GF-D8 (cell line): ENCODE measurements around the gene SNW1.
"Not testable (repeated sequence)": the region's sequence is repeated elsewhere in the genome, so short reads cannot be mapped to it uniquely, and the experiment has no call there.

ENCODE experiments used
- DNase-seq: peaks from one replicate; lab custom pipeline; 2025; lab: John Stamatoyannopoulos, UW

SNW1 gene

DNA sequence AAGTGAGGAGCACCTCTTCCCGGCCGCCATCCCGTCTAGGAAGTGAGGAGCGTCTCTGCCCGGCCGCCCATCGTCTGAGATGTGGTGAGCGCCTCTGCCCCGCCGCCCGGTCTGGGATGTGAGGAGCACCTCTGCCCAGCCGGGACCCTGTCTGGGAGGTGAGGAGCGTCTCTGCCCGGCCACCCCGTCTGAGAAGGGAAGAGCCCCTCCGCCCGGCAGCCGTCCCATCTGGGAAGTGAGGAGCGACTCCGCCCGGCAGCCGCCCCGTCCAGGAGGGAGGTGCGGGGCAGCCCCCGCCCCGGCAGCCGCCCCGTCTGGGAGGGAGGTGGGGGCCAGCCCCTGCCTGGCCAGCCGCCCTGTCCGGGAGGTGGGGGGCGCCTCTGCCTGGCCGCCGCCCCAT is 13.5 kb downstream of the SNW1 start:
- DNase-seq, result not testable (repeated sequence)

- no peak for DNase-seq
Measured at GRCh38 chr14:77746064-77746702, 14.8 kb downstream of the SNW1 start.

DNA sequence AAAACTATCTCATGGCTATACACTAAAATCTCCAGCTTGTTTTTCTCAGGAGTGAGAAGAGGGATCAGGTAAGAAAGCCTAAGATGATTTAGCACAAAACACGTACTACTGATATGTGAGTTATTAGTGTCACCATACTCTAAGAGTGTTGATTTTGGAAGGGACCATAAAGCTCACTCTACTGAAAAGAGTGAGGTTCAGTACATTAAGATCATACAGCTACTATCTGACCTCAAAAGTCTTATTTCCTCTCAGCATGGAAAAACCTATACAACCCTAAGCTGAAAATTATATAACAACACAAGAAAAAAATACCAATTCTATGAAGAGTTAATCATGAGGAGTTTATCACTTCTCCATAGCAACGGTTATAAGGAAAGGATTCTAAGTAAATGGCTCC is 19.5 kb downstream of the SNW1 start:
- no peak for DNase-seq

DNA sequence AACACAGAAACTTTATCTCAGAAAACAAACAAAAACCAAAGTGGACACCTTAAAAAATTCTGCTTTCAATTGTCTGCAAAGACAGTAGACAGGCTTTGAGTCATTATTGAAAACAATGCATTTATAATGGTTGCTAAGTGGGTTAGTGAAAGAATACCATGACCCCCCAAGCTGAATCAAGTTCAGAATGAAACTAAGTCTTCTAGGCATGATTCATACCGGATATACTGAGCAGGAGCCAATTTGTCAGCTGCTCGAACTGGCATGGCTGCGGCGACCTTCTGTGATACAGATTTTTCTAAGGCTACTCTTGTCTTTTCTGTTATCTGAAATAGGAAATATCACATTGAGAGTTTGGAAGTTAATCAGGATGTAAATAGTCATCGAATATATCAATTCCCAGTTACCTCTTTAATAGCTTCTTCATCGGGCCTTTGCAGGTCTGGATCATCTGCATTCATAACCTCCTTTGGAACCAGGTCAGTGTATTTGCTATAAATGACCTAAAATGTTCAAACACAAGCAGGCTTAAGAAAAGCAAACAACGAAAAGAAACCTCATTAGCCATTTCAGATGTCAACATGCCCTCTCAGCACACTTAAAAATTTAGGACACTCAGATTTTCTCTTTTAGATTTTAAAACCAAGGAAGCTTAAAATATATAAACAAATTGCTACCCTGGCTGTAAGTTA is 22.3 kb downstream of the SNW1 start:
- no peak for DNase-seq

- DNase-seq, result no peak
Measured at GRCh38 chr14:77730976-77731497, 29.9 kb downstream of the SNW1 start.

DNA sequence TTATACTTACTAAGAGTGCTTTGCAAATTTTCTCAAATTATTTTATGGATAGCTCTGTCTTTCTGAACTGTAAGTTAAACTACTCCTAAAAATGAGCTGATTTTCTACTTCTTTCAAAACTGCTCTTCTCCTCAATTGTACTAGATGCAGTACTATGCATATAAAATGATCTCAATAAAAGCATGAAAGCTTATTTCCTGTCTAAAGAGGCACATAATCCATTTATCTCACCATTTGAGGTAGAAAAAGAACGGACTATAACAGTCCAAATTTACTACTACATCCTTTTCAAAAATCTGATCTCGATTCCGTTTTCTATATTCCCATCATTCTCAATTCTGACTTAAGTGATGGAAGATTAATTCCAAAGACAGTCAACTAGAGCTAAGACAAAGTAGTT is 38.7 kb downstream of the SNW1 start:
- DNase-seq, result no peak

DNA sequence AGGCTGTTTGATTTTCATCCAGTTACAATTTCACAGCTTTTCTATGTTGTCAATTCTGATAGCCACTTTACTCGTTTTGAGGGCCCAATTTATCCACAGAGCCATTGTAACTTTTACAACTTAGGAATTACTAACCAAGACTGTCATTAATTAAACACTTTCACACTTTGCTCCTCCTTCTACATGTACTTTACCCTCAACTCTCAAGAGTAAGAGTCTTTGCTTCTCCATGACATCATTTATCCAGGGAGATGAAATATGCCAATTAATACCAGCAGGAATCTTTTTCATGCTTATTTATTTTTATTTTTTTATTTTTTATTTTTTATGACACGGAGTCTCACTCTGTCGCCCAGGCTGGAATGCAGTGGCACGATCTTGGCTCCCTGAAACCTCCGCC is 39.5 kb downstream of the SNW1 start:
- DNase-seq, result no peak

DNA sequence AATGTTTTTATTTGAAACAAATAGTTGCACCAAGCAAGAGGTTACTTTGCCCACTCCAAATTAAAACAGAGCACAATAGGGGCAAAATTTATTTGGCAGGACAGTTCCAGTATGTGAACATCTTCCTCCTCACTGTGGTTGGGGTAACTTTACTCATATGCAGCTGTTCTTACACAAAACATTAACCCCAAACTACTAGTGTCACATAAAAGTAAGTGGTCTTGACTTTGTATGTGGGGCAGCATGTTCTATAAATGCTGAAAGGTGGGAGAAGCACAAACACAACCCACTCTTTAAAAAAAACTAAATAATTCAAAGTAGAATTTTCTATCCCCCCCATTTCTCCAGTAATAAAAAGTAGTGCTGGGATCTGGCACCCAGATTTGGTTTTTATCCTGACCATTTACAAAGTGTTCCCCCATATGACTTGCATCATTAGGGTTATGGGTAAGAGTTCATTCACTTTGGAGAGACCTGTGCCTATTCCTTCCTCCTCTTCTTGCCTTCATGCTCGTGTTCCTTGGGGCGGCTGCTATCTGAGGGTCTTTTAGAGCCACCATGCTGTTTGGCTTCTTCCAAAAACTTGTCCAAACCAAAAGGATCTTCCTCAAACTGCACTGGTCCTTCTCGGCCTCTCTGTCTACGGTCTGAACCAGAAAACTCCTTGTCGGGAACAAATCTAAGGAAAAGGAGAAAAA is 43.2 kb downstream of the SNW1 start:
- no peak for DNase-seq

DNA sequence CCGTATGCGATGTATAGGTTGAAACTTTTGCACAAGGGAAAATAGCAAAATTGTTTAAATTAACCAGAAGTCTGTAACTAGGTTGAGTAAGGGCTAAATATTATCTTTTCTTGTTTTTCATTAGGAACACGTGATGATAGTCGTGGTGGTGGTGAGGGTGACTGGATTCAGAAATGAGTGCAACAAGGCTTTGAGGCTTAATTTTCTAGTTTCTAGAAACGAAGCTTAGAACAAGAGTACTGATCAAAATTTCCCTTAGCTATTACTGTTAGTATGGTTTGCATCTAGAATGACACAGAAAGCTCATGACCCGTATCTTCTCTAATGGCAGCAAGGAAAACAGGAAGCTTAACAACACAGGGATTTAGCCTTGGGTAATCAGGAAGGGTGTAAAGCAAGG is 46.0 kb downstream of the SNW1 start:
- DNase-seq, result no peak

DNA sequence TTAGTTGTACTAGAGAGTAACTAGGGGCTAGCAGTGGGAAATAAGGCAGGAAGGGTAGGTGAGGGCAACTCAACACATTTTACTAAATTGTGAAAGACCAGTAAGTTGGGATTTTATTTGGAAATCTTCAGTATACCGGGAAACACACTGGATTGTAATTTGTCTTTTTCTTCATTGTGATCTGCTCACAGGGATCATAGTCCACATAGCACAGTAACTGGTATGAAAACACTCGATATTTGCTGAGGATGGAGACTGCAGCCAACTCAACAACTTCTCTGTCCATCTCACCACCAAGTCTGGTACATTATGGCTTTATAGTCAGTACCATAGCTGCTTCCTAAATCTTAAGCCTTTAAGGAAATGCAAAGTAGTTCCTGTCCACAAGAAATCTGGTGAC is 50.6 kb downstream of the SNW1 start:
- no peak for DNase-seq

- no peak for DNase-seq
Measured at GRCh38 chr14:77709412-77709811, 51.5 kb downstream of the SNW1 start.

GRCh38 chr14:77708749-77709148 is 52.2 kb downstream of the SNW1 start:
- DNase-seq, result no peak

DNA sequence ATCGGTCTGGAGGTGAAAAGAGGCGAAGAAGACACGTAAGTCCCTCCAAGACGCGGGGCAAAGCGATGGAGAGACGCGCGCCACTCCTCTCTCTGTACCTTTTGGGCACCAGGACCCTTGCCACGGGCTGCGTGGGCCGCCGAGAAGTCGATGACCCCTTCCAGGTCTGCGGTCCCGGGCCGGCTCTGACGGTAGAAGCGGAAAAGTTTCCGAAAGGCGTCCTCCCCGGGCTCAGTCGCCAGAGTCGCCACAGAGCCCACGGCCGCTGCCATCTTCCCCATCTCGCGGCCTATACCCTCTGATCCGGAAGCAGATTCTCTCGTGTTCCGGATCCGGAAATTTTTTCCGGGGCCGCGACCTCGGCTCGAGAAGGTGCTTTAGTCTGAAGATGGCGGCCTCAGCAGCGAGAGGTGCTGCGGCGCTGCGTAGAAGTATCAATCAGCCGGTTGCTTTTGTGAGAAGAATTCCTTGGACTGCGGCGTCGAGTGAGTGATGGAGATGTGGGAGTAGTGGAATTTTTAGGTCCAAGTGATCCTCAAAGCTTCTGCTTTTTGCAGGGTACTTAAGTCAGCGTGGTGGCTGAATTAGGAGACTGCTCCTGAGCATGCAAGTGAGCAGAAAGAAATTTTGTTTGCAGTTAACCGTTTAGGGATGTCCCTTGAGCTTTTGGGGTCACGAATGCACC is 53.1 kb downstream of the SNW1 start, which contains the start of the genes ALKBH1 and SLIRP:
TSS of gene ALKBH1 (minus strand) at position 300 of the 685 bp plus-strand sequence. CDS start at position 281, 19 bp downstream.
TSS of gene SLIRP (plus strand) at position 380 of the 685 bp plus-strand sequence. CDS start at position 389, 9 bp downstream.
- peak; percentile 46 for DNase-seq

DNA sequence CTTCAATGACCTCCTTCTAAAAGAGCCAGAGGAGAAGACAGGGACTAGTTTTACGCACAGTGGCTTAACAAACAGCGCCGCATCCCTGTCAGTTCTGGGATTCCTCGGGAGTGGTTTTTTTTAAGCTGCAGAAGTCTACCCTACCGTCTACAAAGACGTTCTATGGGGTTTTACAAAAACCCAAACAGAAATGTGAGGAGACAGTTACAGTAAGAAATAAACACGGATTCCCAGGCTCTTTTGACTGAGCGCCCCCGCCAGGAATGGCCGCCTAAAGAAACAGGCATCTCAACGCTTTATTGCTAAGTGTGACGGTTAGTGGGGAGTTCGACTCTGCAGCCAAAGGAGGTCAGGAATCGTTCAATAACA is 53.6 kb downstream of the SNW1 start:
- no peak for DNase-seq

GRCh38 chr14:77691259-77691658 is 69.7 kb downstream of the SNW1 start:
- DNase-seq, result no peak

- DNase-seq, result no peak
Measured at GRCh38 chr14:77682158-77682553, 78.8 kb downstream of the SNW1 start.

DNA sequence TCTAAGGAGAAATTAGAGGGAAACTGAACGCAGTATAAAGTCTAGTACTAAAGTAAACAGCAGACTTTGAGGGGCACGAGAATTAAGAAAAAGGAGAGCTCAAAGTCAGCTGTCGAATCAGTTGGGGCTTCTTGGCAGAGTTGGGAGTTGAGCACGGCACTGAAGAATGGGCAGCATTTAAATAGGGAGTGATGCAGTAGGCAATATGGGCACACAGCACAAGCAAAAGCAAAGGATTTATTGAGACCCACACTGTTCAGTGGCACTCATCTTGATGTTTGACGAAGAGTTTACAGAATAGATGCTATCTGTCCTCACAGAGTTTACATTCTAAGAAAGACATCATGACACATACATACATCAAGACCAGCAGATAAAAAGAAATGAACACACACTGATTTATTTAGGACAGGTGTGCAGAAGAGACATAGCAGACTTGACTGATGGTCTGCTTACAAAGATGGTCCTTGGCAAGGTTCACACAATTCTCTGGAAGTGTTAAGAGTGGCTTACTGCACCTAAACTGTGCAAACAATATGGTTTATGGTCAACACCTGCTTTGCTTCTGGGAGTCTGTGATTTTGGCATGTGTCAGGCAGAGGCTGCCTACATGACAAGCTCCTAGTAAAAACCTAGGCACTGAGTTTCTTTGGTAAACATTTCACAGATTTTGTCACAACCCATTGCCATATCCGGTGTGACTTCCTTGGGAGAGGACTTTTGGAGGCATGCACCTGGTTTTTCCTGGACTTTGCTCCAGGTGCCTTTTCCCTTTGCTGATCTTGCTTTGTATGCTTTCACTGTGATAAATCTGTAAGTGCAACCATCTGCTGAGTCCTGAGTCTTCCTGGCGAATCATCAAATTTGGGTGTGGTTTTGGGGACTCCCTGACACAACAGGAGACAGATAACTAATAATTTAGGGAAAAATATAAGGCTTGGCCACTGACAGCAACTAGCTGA is 79.5 kb downstream of the SNW1 start:
- no peak for DNase-seq

DNA sequence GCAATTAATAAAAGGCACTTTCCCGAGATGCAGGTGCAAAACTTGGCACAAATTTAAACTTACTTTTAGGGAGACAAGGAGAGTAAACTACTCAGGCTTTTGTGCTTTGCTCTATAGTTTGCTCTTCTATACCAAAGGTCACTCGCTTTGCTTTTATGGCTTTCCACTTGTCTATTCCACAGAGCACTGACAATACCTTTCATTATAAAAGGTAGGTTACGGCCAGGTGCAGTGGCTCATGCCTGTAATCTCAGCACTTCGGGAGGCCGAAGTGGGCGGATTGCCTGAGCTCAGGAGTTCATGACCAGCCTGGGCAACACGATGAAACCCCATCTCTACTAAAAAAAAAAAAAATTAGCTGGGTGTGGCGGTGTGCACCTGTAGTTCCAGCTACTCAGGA is 86.0 kb downstream of the SNW1 start:
- no peak for DNase-seq

GRCh38 chr14:77673193-77673592 is 87.8 kb downstream of the SNW1 start:
- no peak for DNase-seq
